GM19452 (cell line): ENCODE measurements around the gene GYG1.
A peak's percentile ranks its signal among the peaks of the same experiment; 100 is the strongest.
"Not testable (repeated sequence)": the region's sequence is repeated elsewhere in the genome, so short reads cannot be mapped to it uniquely, and the experiment has no call there.

ENCODE experiments used
- ATAC-seq: cut with Tn5 transposase; IDR thresholded peaks from one replicate; pipeline ENCODE4 v1.9.1; 2021; ENCODE audit not compliant: unreplicated experiment

GYG1 gene

GRCh38 chr3:148987551-148987950 is 3.8 kb upstream of the GYG1 start:
- not testable (repeated sequence) for ATAC-seq

GRCh38 chr3:148990236-148990635 is 1.1 kb upstream of the GYG1 start:
- peak; percentile 50 for ATAC-seq

GRCh38 chr3:148992027-148992634 is 791 bp downstream of the GYG1 start:
- ATAC-seq, result peak; percentile 19

- no peak for ATAC-seq
These were observed 1.4 kb downstream of the GYG1 start for GRCh38 chr3:148992635-148993255.

GRCh38 chr3:148997623-148998022 is 6.3 kb downstream of the GYG1 start:
- no peak for ATAC-seq

GRCh38 chr3:148998297-148998696 is 7.0 kb downstream of the GYG1 start:
- ATAC-seq, result no peak

GRCh38 chr3:148998715-148999423 is 7.5 kb downstream of the GYG1 start:
- peak; percentile 48 for ATAC-seq

GRCh38 chr3:148999806-149000205 is 8.5 kb downstream of the GYG1 start:
- ATAC-seq, result peak; percentile 46

- no peak for ATAC-seq
These were observed 8.9 kb downstream of the GYG1 start for GRCh38 chr3:149000206-149000745.

- no peak for ATAC-seq
These were observed 10.4 kb downstream of the GYG1 start for GRCh38 chr3:149001727-149002126.

- ATAC-seq, result peak; percentile 64
These were observed 12.4 kb downstream of the GYG1 start for GRCh38 chr3:149003653-149004305.

- no peak for ATAC-seq
These were observed 13.3 kb downstream of the GYG1 start for GRCh38 chr3:149004622-149005021.

GRCh38 chr3:149005416-149005815 is 14.1 kb downstream of the GYG1 start:
- ATAC-seq, result no peak

- ATAC-seq, result no peak
These were observed 16.4 kb downstream of the GYG1 start for GRCh38 chr3:149007567-149008257.

GRCh38 chr3:149009732-149010131 is 18.4 kb downstream of the GYG1 start:
- peak; percentile 96 for ATAC-seq

GRCh38 chr3:149010504-149010951 is 19.2 kb downstream of the GYG1 start:
- no peak for ATAC-seq

- no peak for ATAC-seq
These were observed 19.6 kb downstream of the GYG1 start for GRCh38 chr3:149010966-149011365.

- no peak for ATAC-seq
These were observed 20.3 kb downstream of the GYG1 start for GRCh38 chr3:149011676-149012075.

- no peak for ATAC-seq
These were observed 22.4 kb downstream of the GYG1 start for GRCh38 chr3:149013726-149014125.

- ATAC-seq, result no peak
These were observed 24.1 kb downstream of the GYG1 start for GRCh38 chr3:149015393-149015792.

GRCh38 chr3:149016242-149016641 is 24.9 kb downstream of the GYG1 start:
- no peak for ATAC-seq
